Measurements from ENCODE around the gene ARID1B. TPM values are rescaled to one million over a fixed set of nuclear protein-coding genes. Genes with fewer than 3 reads are reported as not detected.

ARID1B gene
- total RNA-seq, 2 donors from 2014 or later, result 79.3 to 84.6 TPM

GRCh38 chr6:157017861-157018260 lies 240.7 kb downstream of the ARID1B start:
- intact Hi-C loops (cut with DNase I), result loop anchor here in 1 of 2 donors (10.0 kb wide), 1 partner anchor 333 kb away; no protein-coding TSS in a partner anchor
- no peak for DNase-seq (ENCODE audit: low spot score)

GRCh38 chr6:157019115-157019641 lies 242.0 kb downstream of the ARID1B start:
- intact Hi-C loops (cut with DNase I), result loop anchor here in 1 of 2 donors (10.0 kb wide), 1 partner anchor 334 kb away; no protein-coding TSS in a partner anchor

GRCh38 chr6:157019733-157020132 lies 242.6 kb downstream of the ARID1B start:
- no peak for DNase-seq (ENCODE audit: low spot score)
- intact Hi-C loops (cut with DNase I), result loop anchor here (5.0 to 10.0 kb wide), 4 partner anchors 237 to 455 kb away; no protein-coding TSS in a partner anchor

More at GRCh38 chr6:157019115-157019641, 242.0 kb downstream of the ARID1B start:
- no peak for DNase-seq (ENCODE audit: low spot score)

DNA sequence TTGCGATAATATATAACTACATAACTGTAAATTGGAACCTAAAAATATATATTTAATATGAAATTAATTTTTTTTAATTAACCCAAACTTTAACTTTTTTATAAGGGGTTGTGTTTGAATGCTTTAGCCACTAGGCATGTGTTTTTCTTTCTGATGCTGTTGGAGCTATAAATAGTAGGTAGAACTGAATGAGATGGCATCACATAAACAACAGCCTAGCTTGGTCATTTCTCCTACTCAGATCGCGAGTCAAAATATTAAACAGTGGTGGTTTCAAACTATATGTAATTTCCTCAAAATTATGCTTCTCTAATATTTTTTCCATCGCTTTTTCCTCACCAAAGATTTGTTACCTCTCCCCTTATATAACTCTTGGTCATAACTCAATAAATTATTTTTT lies 243.2 kb downstream of the ARID1B start:
- intact Hi-C loops (cut with DNase I), result loop anchor here (5.0 to 10.0 kb wide), 3 partner anchors 238 to 456 kb away; no protein-coding TSS in a partner anchor
- DNase-seq (ENCODE audit: low spot score), result no peak

DNA sequence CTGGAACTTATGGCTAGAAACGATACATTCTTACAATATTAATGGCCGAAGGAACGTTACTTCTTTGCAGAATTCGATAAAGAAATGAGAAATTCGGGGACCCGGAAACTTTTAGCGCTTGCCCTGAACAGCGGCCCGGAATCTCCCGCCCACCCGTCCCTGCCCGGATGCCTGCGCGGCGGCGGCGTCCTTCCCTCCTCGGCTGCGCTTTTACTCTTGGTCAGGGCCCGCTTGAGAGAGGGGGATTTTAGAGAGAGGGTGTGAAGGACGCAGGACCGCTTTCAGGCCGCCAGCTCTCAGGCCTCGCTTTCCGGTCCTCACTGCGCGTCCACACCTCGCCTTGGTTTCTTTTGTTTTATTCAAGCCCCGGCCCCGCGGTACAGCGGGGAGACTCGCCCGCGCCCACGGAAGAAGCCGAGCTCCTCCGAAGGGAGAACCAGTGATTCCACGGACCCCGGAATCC lies 243.7 kb downstream of the ARID1B start:
- intact Hi-C loops (cut with DNase I), result loop anchor here (5.0 to 10.0 kb wide), 3 partner anchors 239 to 456 kb away; no protein-coding TSS in a partner anchor
- DNase-seq (ENCODE audit: low spot score), result no peak

GRCh38 chr6:157021344-157021992 lies 244.3 kb downstream of the ARID1B start:
- intact Hi-C loops (cut with DNase I), result loop anchor here (5.0 to 10.0 kb wide), 3 partner anchors 239 to 457 kb away; no protein-coding TSS in a partner anchor
- DNase-seq (ENCODE audit: low spot score), result peak; percentile 97

DNA sequence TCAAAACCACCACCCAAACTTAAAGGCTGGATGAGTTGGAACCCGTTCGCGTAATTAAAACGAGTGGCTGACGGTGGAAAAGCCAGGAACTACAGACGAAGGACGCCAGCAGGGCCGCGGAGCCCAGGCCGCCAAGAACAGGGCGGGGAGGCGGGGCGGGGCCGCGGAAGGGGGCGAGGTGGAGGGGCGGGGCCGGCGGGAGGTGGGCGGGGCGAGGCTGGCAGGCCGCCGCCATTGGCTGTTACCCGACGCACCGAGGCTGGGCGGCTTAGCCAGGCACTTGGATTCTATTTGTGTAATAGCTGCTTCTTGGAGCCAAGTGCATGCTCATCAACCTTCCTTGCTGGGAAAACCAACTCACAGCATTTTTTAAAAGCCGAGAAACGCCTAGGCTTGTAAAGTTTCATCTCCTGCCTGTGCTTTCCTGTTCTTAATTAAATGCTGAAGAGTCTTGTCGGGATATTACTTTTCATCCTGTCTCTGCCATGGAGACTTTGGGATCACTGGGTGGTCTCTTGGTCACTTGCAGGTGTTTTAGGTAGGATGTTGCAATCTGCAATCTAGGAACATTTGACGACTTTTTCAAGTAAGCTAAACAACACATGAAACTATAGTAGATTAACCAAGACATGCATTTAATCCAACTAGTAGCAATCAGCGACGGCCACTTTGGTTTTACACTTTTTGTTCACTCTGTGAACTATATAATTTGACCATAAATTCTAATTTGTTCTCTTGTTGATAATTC lies 245.0 kb downstream of the ARID1B start:
- intact Hi-C loops (cut with DNase I), result loop anchor here (5.0 to 10.0 kb wide), 3 partner anchors 240 to 457 kb away; no protein-coding TSS in a partner anchor
- peak; percentile 97 for DNase-seq (ENCODE audit: low spot score)

GRCh38 chr6:157023958-157024357 lies 246.8 kb downstream of the ARID1B start:
- no peak for DNase-seq (ENCODE audit: low spot score)
- intact Hi-C loops (cut with DNase I), result loop anchor here (5.0 to 10.0 kb wide), 3 partner anchors 242 to 459 kb away; no protein-coding TSS in a partner anchor

DNA sequence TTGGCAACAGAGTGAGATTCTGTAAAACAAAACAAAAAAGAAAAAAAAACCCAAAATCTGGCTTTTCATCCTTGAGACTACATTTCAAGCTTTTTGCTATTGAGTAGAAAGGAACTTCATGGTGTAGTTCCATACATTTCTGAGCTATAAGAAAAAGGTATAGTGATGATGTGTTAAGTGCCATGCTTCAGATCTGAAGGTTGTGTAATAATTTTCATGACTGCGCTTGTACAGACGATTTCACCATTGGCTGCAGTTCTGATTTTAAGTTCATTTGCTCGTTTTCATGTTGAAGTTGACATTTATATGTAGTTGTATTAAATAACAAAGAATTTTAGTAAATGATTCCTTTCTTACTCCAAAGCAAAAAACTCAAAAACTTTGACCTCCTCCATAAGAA lies 247.6 kb downstream of the ARID1B start:
- intact Hi-C loops (cut with DNase I), result loop anchor here (5.0 to 10.0 kb wide), 3 partner anchors 242 to 460 kb away; no protein-coding TSS in a partner anchor
- DNase-seq (ENCODE audit: low spot score), result no peak

DNA sequence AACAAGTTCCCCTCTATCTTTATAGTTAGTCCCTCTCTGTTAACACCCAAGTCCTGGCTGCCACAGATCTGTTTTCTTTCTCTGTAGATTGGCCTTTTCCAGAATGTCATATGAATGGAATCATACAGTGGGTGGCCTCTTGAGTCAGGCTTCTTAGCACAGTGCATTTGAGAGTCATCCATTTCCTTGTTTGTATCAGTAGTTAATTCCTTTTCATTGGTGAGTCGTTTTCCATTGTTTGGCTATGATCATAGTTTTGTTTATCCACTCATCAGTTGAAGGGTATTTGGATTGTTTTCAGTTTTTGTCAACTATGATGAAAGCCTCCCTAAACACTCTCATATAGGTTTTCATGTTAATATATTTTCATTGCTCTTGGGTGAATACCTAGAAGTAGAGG lies 248.3 kb downstream of the ARID1B start:
- intact Hi-C loops (cut with DNase I), result loop anchor here in 1 of 2 donors (10.0 kb wide), 1 partner anchor 461 kb away; no protein-coding TSS in a partner anchor
- DNase-seq (ENCODE audit: low spot score), result no peak

DNA sequence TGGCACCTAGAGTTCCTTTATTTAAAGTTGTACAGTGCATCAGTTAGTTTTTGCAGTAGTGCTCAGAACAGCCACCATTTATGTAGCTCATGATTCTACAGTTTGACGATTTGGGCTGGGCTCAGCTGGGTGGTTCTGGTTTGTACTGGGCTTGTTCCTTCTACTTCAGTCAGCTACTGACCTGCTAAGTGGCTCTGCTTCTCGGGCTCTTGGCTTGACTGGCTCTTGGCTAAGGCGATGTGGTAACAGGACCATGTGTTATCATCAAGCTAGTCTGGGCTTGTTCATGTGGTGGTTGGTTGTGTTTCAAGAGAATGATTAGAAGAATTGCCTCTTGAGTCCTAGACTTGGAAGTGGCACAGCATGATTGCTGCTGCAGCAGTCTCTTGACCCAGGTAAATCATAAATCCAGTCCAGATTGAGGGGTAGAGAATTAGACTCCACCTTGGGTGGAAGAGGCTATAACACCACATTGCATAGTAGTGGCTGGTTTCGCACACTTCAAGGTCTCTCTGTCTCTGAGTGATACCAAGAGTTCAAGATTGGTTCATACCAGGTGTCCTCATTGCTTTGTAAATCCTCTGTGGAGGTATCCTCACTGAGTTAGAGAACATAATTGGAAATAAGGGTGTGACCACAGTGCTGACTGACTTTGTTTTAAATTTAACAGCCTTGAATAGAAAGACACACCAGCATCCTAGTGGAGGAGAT lies 253.0 kb downstream of the ARID1B start:
- intact Hi-C loops (cut with DNase I), result loop anchor here (10.0 kb wide), 3 partner anchors 155 to 465 kb away; no protein-coding TSS in a partner anchor
- no peak for DNase-seq (ENCODE audit: low spot score)

DNA sequence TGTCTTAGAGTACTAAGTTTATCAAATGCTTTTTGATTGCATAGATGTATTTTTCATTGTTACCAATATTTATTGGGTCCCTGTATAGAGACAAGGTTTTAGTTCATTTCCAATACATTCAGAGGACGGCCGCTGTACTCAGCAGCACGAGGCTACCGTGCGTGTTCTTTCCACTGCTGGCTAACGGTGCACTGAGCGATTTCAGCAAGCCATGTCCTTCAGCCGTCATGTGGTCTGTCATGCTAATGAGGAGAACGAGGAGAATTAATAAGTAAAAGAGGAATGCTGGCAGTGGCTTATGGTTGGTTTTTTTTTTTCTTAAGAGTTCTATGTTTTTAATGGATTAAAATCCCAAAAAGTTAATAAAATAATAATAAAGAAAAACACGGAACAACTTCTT lies 253.6 kb downstream of the ARID1B start:
- intact Hi-C loops (cut with DNase I), result loop anchor here (10.0 kb wide), 2 partner anchors 154 to 244 kb away; no protein-coding TSS in a partner anchor
- DNase-seq (ENCODE audit: low spot score), result no peak

GRCh38 chr6:157032923-157033322 lies 255.7 kb downstream of the ARID1B start:
- intact Hi-C loops (cut with DNase I), result loop anchor here (10.0 kb wide), 2 partner anchors 152 to 242 kb away; no protein-coding TSS in a partner anchor
- no peak for DNase-seq (ENCODE audit: low spot score)

DNA sequence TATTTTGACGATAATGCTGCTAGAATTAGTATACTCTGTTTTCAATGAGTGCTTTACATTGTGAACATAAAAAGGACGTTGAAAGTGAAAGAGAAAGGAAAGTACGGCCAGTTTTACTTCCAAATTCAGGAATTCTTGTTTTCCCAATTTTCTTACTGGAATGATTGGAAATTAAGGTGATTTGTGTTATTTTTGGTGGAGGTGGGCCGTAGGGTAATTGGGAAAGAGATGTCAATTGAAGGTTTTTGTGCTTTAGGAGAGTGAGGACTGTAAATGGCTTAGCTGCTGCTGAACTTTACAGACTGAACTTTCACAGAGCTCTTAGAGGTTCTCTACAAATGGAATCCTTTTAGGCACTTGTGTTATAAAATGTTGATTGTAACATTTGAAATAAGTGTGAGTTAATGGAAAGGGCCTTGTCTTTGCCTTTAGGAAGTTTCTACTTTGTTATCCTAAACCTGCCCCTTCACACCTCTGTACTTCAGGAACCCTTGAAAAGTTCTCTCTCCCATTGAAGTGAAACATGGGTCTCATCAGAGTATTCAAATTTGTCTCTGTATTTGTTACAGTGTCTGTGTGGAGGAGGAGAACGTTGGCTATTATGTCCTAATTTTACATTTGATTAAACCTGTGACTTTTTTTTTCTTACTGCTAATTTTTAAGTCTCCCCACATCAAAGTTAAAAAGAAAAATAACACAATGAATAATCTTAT lies 256.4 kb downstream of the ARID1B start:
- no peak for DNase-seq (ENCODE audit: low spot score)
- intact Hi-C loops (cut with DNase I), result loop anchor here (10.0 kb wide), 2 partner anchors 151 to 241 kb away; no protein-coding TSS in a partner anchor

GRCh38 chr6:157034436-157035230 lies 257.5 kb downstream of the ARID1B start:
- intact Hi-C loops (cut with DNase I), result loop anchor here (10.0 kb wide), 2 partner anchors 150 to 240 kb away; no protein-coding TSS in a partner anchor
- no peak for DNase-seq (ENCODE audit: low spot score)

DNA sequence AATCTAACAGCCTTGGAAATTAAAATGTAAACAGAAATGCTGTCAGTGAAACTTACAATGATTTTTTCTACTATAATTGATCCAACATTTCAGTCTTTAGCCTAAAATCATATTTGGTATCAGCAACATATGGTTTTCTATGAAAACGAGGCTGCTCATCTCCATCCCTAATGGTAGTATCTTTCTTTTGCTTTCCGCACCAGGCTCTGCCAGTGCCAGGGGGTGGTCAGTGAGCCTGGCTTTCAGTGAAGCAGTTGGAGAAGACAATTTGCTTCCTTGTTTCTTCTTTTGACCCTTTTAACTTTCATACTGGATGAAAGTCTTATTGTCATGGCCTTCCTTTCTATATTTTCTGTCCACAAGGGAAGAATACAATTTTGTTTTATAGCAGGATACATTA lies 258.4 kb downstream of the ARID1B start:
- intact Hi-C loops (cut with DNase I), result loop anchor here (10.0 kb wide), 2 partner anchors 149 to 239 kb away; no protein-coding TSS in a partner anchor
- DNase-seq (ENCODE audit: low spot score), result no peak

GRCh38 chr6:157036245-157036711 lies 259.1 kb downstream of the ARID1B start:
- no peak for DNase-seq (ENCODE audit: low spot score)
- intact Hi-C loops (cut with DNase I), result loop anchor here (10.0 kb wide), 2 partner anchors 149 to 239 kb away; no protein-coding TSS in a partner anchor

All from posterior vena cava (tissue), 2 donors.